ENCODE results near the gene FBXL16. TPM values are rescaled to one million over a fixed set of nuclear protein-coding genes. Genes with fewer than 3 reads are reported as not detected.

FBXL16 gene
- total and polyA plus RNA-seq, 3 donors from 2014 or later = 15.8 to 23.4 (median 16.1) TPM

DNA sequence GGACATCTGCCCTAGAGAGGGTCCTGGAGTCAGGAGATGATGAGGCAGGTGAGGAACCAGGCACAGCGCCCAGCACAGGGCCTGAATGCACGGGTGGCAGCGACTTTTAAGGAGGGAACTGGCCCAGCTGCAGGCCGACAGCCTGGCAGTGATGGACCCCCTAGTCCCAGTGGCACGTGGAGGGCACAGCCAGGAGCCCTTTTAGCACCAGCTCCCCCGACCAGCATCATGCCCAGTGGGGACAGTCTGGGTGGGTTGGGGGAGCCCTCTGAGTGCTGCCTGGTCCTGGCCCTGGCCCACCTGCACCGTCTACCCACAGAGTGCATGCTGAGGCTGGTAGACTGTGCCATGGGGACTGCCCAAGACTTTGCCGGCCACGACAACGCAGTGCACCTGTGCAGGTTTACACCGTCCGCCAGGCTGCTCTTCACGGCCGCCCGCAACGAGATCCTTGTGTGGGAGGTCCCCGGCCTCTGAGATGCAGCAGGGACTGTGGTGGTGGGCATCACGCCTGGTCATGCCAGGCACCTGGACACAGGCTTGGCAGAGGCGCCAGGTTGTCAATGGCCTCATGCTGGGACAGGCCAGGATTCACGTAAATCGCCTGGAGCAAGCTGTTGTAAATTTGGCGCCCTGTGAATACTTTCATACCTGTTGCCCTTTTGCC lies 38.4 kb downstream of the FBXL16 start:
- Histone ChIP-seq H3K4me3 (peak overlapping the region in 1 of 2 donors; percentile 98), H3K36me3 (ENCODE audit: low read depth, missing control alignments) (no peaks in the 10 kb centered on the region), H3K9me3 (no peaks in the 10 kb centered on the region), H3K27ac (peak overlapping the region; percentile 77 to 80), H3K27me3 (no peaks in the 10 kb centered on the region), H3K4me1 (peaks cover 13% of the 10 kb centered on the region)
- TF ChIP-seq POLR2A (IDR thresholded peaks at IDR 0.05) = no peak
- TF ChIP-seq, protein P1, sequence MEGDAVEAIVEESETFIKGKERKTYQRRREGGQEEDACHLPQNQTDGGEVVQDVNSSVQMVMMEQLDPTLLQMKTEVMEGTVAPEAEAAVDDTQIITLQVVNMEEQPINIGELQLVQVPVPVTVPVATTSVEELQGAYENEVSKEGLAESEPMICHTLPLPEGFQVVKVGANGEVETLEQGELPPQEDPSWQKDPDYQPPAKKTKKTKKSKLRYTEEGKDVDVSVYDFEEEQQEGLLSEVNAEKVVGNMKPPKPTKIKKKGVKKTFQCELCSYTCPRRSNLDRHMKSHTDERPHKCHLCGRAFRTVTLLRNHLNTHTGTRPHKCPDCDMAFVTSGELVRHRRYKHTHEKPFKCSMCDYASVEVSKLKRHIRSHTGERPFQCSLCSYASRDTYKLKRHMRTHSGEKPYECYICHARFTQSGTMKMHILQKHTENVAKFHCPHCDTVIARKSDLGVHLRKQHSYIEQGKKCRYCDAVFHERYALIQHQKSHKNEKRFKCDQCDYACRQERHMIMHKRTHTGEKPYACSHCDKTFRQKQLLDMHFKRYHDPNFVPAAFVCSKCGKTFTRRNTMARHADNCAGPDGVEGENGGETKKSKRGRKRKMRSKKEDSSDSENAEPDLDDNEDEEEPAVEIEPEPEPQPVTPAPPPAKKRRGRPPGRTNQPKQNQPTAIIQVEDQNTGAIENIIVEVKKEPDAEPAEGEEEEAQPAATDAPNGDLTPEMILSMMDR (IDR thresholded peaks at IDR 0.05) = no peak
- intact Hi-C loops (cut with DNase I; ENCODE audit: low total_unique reads) = loop anchor here (10.0 kb wide), 1 partner anchor 82 kb away; no protein-coding TSS in a partner anchor
- WGBS, 2 donors = 68 to 82% methylated on average over 8 to 22 of the region's 22 CpGs
- no peak for DNase-seq

DNA sequence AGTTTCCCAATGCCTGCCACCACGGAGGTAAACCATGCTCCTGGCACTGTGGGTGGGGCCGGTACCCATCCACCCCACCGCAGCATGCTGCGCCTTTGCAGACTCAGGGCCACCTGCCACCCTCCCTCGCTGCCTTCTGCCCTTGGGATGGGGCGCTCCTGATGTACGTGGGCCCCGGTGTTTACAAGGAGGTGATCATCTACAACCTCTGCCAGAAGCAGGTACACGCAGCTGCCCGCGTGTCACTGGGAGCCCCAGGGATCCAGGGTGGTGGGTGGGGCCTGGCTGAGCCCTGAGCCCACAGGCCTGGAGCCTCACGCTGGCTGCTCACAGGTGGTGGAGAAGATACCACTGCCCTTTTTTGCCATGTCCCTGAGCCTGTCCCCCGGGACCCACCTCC lies 39.0 kb downstream of the FBXL16 start:
- no peaks in the 10 kb centered on the region for H3K36me3 ChIP-seq (ENCODE audit: low read depth, missing control alignments)
- peaks cover 13% of the 10 kb centered on the region for H3K4me1 ChIP-seq
- intact Hi-C loops (cut with DNase I; ENCODE audit: low total_unique reads) = loop anchor here (10.0 kb wide), 1 partner anchor 82 kb away; no protein-coding TSS in a partner anchor
- TF ChIP-seq, protein P1 (IDR thresholded peaks at IDR 0.05) = no peak
- TF ChIP-seq POLR2A (IDR thresholded peaks at IDR 0.05) = no peak
- 87 to 97% methylated on average over 10 to 13 of the region's 13 CpGs for WGBS, 2 donors
- DNase-seq = no peak
- H3K9me3 ChIP-seq = no peaks in the 10 kb centered on the region
- H3K27me3 ChIP-seq = no peaks in the 10 kb centered on the region
- no peak overlapping the region for H3K4me3 ChIP-seq
- H3K27ac ChIP-seq = no peak overlapping the region

DNA sequence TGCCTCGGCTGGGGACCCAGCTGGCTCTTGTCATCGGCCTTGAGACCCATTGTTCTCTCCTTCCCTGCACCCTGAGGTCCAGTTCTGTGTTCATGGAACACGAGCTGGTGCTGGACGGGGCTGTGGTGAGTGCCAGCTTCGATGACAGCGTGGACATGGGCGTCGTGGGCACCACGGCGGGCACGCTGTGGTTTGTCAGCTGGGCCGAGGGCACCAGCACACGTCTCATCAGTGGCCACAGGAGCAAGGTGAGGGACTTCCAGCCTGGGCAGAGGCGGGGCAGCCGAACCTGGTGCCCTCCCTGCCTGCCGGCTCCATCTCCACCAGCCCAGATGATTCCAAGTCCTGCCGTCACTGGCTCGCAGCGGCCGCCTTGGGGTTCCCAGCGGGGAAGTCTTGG lies 43.0 kb downstream of the FBXL16 start:
- peaks cover 15% of the 10 kb centered on the region for H3K4me1 ChIP-seq
- no peaks in the 10 kb centered on the region for H3K36me3 ChIP-seq (ENCODE audit: low read depth, missing control alignments)
- TF ChIP-seq, protein P1 (IDR thresholded peaks at IDR 0.05) = no peak
- TF ChIP-seq POLR2A (IDR thresholded peaks at IDR 0.05) = no peak
- H3K9me3 ChIP-seq = no peaks in the 10 kb centered on the region
- no peaks in the 10 kb centered on the region for H3K27me3 ChIP-seq
- WGBS, 2 donors = 90 to 96% methylated on average over 12 to 20 of the region's 21 CpGs
- no peak overlapping the region for H3K4me3 ChIP-seq
- intact Hi-C loops (cut with DNase I; ENCODE audit: low total_unique reads) = loop anchor here (10.0 kb wide), 1 partner anchor 78 kb away; no protein-coding TSS in a partner anchor
- no peak overlapping the region for H3K27ac ChIP-seq
- no peak for DNase-seq

DNA sequence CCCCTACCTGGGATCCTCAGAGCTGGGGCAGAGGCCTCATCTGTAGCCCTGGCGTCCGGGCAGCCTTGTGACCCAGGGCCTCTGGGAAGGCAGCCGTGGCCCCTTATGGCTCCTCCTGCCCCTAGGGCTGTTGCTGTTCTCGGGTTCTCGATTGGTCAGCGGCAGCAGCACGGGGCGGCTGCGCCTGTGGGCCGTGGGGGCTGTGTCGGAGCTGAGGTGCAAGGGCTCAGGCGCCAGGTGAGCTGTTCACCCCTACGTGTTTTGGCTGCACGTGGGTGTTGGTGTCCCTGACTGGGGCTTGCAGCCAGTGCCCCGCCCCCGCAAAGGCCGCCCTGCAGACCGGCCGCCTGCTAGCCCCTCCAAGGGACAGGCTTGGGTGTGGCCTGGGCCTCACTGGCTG lies 43.5 kb downstream of the FBXL16 start:
- Histone ChIP-seq H3K27ac (no peak overlapping the region), H3K9me3 (no peaks in the 10 kb centered on the region), H3K4me3 (no peak overlapping the region), H3K27me3 (no peaks in the 10 kb centered on the region), H3K4me1 (peaks cover 12% of the 10 kb centered on the region), H3K36me3 (ENCODE audit: low read depth, missing control alignments) (no peaks in the 10 kb centered on the region)
- no peak for DNase-seq
- WGBS, 2 donors = 92 to 95% methylated on average over 14 to 19 of the region's 19 CpGs
- no peak for TF ChIP-seq POLR2A (IDR thresholded peaks at IDR 0.05)
- TF ChIP-seq, protein P1 (IDR thresholded peaks at IDR 0.05) = no peak
- intact Hi-C loops (cut with DNase I; ENCODE audit: low total_unique reads) = loop anchor here (10.0 kb wide), 1 partner anchor 77 kb away; no protein-coding TSS in a partner anchor
